SU-DHL-6 (cell line): ENCODE measurements around the gene INPP4A.

ENCODE experiments used
- H2AFZ ChIP-seq: fragments of 200-600 bp; sonication (generic); 2 replicates; pipeline ENCODE4 v1.6.1; 2014; ENCODE audit warnings: low read depth, mild to moderate bottlenecking, moderate library complexity, mixed read lengths, antibody characterized with exemption, low read length; ENCODE audit not compliant: severe bottlenecking
- H3F3A ChIP-seq: fragments of 200-600 bp; shearing (Covaris generic); 2 replicates; pipeline ENCODE4 v1.6.0; 2016; ENCODE audit warnings: antibody characterized with exemption, mild to moderate bottlenecking; ENCODE audit not compliant: insufficient read depth
- H3K27ac ChIP-seq: fragments of 200-600 bp; sonication (generic); 2 replicates; pipeline ENCODE4 v1.5.1; 2016; ENCODE audit warnings: low read depth, mild to moderate bottlenecking, low read length, moderate library complexity, mixed read lengths
- H3K27me3 ChIP-seq: fragments of 200-600 bp; sonication (generic), shearing (Covaris generic); 2 replicates; pipeline ENCODE4 v1.6.0; 2014; ENCODE audit warnings: mild to moderate bottlenecking, low read length
- H3K36me3 ChIP-seq: fragments of 200-600 bp; sonication (generic); 2 replicates; pipeline ENCODE4 v1.6.1; 2014; ENCODE audit warnings: mild to moderate bottlenecking, low read length, mixed read lengths
- H3K4me2 ChIP-seq: fragments of 300-600, 200-600 bp; shearing (Covaris generic), sonication (generic); 2 replicates; pipeline ENCODE4 v1.6.0; 2014; ENCODE audit warnings: low read length, low read depth, mild to moderate bottlenecking; ENCODE audit not compliant: poor library complexity, severe bottlenecking
- H3K4me3 ChIP-seq: fragments of 200-600 bp; sonication (generic); 2 replicates; pipeline ENCODE4 v1.5.1; 2014; ENCODE audit warnings: antibody characterized with exemption, low read length, mild to moderate bottlenecking, mixed read lengths; ENCODE audit not compliant: insufficient read depth, poor library complexity, severe bottlenecking
- H3K79me2 ChIP-seq: fragments of 200-600 bp; sonication (generic); 2 replicates; pipeline ENCODE4 v1.6.1; 2014; ENCODE audit warnings: mild to moderate bottlenecking, low read length, moderate library complexity; ENCODE audit not compliant: insufficient read depth
- H3K9ac ChIP-seq: fragments of 200-600 bp; sonication (generic); 2 replicates; pipeline ENCODE4 v1.7.0; 2014; ENCODE audit warnings: mild to moderate bottlenecking, low read length
- H3K9me2 ChIP-seq: fragments of 200-600 bp; sonication (generic); replicated peaks from 2 replicates; pipeline ENCODE4 v1.6.1; 2014; ENCODE audit warnings: low read length; ENCODE audit not compliant: insufficient read depth
- H3K9me3 ChIP-seq: fragments of 200-600 bp; sonication (generic); 2 replicates; pipeline ENCODE4 v1.6.1; 2014; ENCODE audit warnings: low read length, mixed read lengths; ENCODE audit not compliant: insufficient read depth
- H4K20me1 ChIP-seq: fragments of 200-600 bp; sonication (generic); 2 replicates; pipeline ENCODE4 v1.6.1; 2014; ENCODE audit warnings: low read depth, mild to moderate bottlenecking, antibody characterized with exemption, low read length, moderate library complexity, mixed read lengths
- CTCF ChIP-seq: fragments of 200-600 bp; sonication (generic); IDR thresholded peaks from one replicate; pipeline ENCODE4 v1.5.1; 2017; ENCODE audit warnings: antibody characterized with exemption, mild to moderate bottlenecking, low read length, moderate library complexity; ENCODE audit not compliant: insufficient read depth, poor library complexity, severe bottlenecking
- EZH2phosphoT487 ChIP-seq: fragments of 200-600 bp; sonication (generic), shearing (Covaris generic); conservative IDR thresholded peaks from 2 replicates; pipeline ENCODE4 v1.6.1; 2018; ENCODE audit warnings: mild to moderate bottlenecking, antibody characterized with exemption, low read length, moderate library complexity, mixed read lengths

Gene INPP4A

GRCh38 chr2:98461498-98462049 is 16.9 kb downstream of the INPP4A start:
- Histone ChIP-seq H3K9me3 (no peaks in the 10 kb centered on the region), H4K20me1 (no peaks in the 10 kb centered on the region), H3K4me3 (no peak overlapping the region), H3K79me2 (no peaks in the 10 kb centered on the region), H3K9ac (no peak overlapping the region), H2AFZ (no peak overlapping the region), H3K36me3 (no peaks in the 10 kb centered on the region), H3F3A (0 out of 2 replicates have a peak, but pooled peaks cover 8% of the 10 kb centered on the region), H3K27me3 (no peaks in the 10 kb centered on the region), H3K4me2 (peak overlapping the region; percentile 8), H3K27ac (peak overlapping the region; percentile 40), H3K9me2 (no peaks in the 10 kb centered on the region)
- TF ChIP-seq EZH2phosphoT487 = no peak
- no peak for TF ChIP-seq CTCF

GRCh38 chr2:98463081-98463481 is 18.4 kb downstream of the INPP4A start:
- H3K4me2 ChIP-seq = no peak overlapping the region
- no peaks in the 10 kb centered on the region for H4K20me1 ChIP-seq
- H3K9ac ChIP-seq = no peak overlapping the region
- H3K27me3 ChIP-seq = no peaks in the 10 kb centered on the region
- H3K79me2 ChIP-seq = no peaks in the 10 kb centered on the region
- H3K9me3 ChIP-seq = no peaks in the 10 kb centered on the region
- TF ChIP-seq EZH2phosphoT487 = no peak
- TF ChIP-seq CTCF = no peak
- H3K27ac ChIP-seq = no peak overlapping the region
- H3K4me3 ChIP-seq = no peak overlapping the region
- H3F3A ChIP-seq = 0 out of 2 replicates have a peak, but pooled peaks cover 8% of the 10 kb centered on the region
- H3K9me2 ChIP-seq = no peaks in the 10 kb centered on the region
- H2AFZ ChIP-seq = no peak overlapping the region
- H3K36me3 ChIP-seq = no peaks in the 10 kb centered on the region

DNA sequence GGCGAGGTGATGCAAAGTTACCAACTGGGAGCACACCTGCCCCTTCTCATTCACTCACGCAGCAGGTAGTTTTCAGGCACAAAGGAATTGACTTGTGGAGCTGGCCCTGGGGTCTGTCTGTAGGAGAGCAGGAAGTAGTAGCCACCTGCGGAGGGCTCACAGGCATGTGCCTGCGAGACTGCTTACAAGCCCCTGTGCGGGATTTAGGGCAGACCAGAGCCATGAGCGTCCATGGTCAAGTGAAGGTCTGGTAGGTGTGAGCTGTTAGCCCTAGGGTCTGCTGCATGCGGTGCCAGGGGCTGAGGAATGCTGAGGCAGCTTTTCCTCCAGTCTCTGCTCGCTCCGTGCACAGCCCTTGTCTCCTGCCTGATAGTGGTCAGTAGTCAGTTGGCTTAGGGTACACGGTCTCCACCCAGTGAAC is 18.9 kb downstream of the INPP4A start:
- Histone ChIP-seq H3K4me2 (no peak overlapping the region), H3K9me3 (no peaks in the 10 kb centered on the region), H3K9ac (no peak overlapping the region), H3K36me3 (no peaks in the 10 kb centered on the region), H3K27ac (peak overlapping the region; percentile 67), H3K4me3 (no peak overlapping the region), H4K20me1 (no peaks in the 10 kb centered on the region), H3F3A (0 out of 2 replicates have a peak, but pooled peaks cover 8% of the 10 kb centered on the region), H3K27me3 (no peaks in the 10 kb centered on the region), H2AFZ (no peak overlapping the region), H3K9me2 (no peaks in the 10 kb centered on the region), H3K79me2 (no peaks in the 10 kb centered on the region)
- TF ChIP-seq EZH2phosphoT487 (no peak), CTCF (no peak)
